Gastrocnemius medialis (tissue), 4 donors: ENCODE measurements around the gene KCNC4. TPM values are rescaled to one million over a fixed set of nuclear protein-coding genes. Genes with fewer than 3 reads are reported as not detected.

Experiments used
- ATAC-seq, 2 donors: fragments of 150-250 bp; one replicate each; pipeline ENCODE4 v1.9.1; 2016
- DNase-seq, 2 donors: peaks; one replicate each; pipeline ENCODE4 v3.0.0-alpha.2; 2019
- H3K27ac ChIP-seq, 4 donors: fragments of 200-600 bp; sonication (generic); 1 replicate in 1 of 4; 2 replicates in 3 of 4; pipeline ENCODE4 v1.5.1; 2016 to 2018; ENCODE audit warnings: mild to moderate bottlenecking in 2 of 4, moderate library complexity in 1 of 4
- H3K27me3 ChIP-seq, 3 donors: fragments of 200-600 bp; sonication (generic) in 2 of 3; 1 replicate in 1 of 3; 2 replicates in 2 of 3; pipeline versions ENCODE4 v1.5.1 to v1.6.0; 2016 to 2019; ENCODE audit warnings: mild to moderate bottlenecking in 1 of 3, moderate library complexity in 1 of 3
- H3K36me3 ChIP-seq, 2 donors: fragments of 200-600 bp; sonication (generic) in 1 of 2; one replicate each; pipeline ENCODE4 v1.5.1; 2017 to 2018
- H3K4me1 ChIP-seq, 2 donors: fragments of 200-600 bp; sonication (generic) in 1 of 2; one replicate each; pipeline ENCODE4 v1.5.1; 2016 to 2017; ENCODE audit warnings: mild to moderate bottlenecking in 2 of 2
- H3K4me3 ChIP-seq, 4 donors: fragments of 200-600 bp; sonication (generic) in 3 of 4; 1 replicate in 1 of 4; 2 replicates in 3 of 4; pipeline ENCODE4 v1.5.1; 2016 to 2019; ENCODE audit warnings: mild to moderate bottlenecking in 2 of 4
- H3K9me3 ChIP-seq, 3 donors: fragments of 200-600 bp; sonication (generic) in 2 of 3; 1 replicate in 1 of 3; 2 replicates in 2 of 3; pipeline ENCODE4 v1.5.1; 2016 to 2019
- CTCF ChIP-seq, 5 experiments: fragments of 450-650 bp in 3 of 5; fragments of 200-600 bp in 2 of 5; sonication (generic) in 2 of 5; IDR thresholded peaks in 4 of 5; conservative IDR thresholded peaks in 1 of 5; 1 replicate in 4 of 5; 2 replicates in 1 of 5; pipeline ENCODE4 v1.5.1; 2016 to 2019; ENCODE audit warnings: antibody characterized with exemption in 5 of 5, mild to moderate bottlenecking in 3 of 5, moderate library complexity in 3 of 5
- POLR2A ChIP-seq, 2 donors: fragments of 450-650 bp; IDR thresholded peaks; one replicate each; pipeline ENCODE4 v1.6.1; 2017; ENCODE audit warnings: antibody characterized with exemption in 2 of 2, mild to moderate bottlenecking in 2 of 2, moderate library complexity in 2 of 2
- in situ Hi-C, 4 donors: fragments of 200-750 bp; cut with MboI; loops; one replicate each; pipeline versions ENCODE4 v1.15.0 to v1.8.0; 2017; ENCODE audit warnings: low sequenced_read_pairs in 4 of 4
- intact Hi-C: fragments of 100-400 bp; cut with DNase I; formaldehyde crosslinking; loops from one replicate; pipeline ENCODE4 v1.15.1; 2023; ENCODE audit warnings: low total_unique reads
- total RNA-seq, 4 donors: library from RNA; depleted of rRNA; stranded (reverse); fragments of >200 nt; gene quantifications; one replicate each; pipeline versions ENCODE4 v1.1.0 to v1.2.3, GENCODE V29; 2016

KCNC4 gene
- total RNA-seq, 4 donors from 2014 or later: 3.1 to 9.1 (median 4.1) TPM

- Histone ChIP-seq H3K27ac (peak overlapping the region in 3 of 4 donors; percentile 15 to 68 (median 52)), H3K4me3 (no peak overlapping the region), H3K9me3 (no peaks in the 10 kb centered on the region), H3K4me1 (no peaks in the 10 kb centered on the region), H3K36me3 (no peaks in the 10 kb centered on the region), H3K27me3 (no peaks in the 10 kb centered on the region)
- DNase-seq (peak; percentile 19 to 67), ATAC-seq (peak; percentile 82 to 90)
- intact Hi-C loops: no loop called here
- in situ Hi-C loops: no loop called here
- no peak for TF ChIP-seq POLR2A (IDR thresholded peaks at IDR 0.05)
- no peak for TF ChIP-seq CTCF (IDR thresholded peaks at IDR 0.05 in 4 of 5, conservative IDR thresholded peaks at IDR 0.05 in 1 of 5)
Observed at GRCh38 chr1:110229348-110230001, 19.4 kb downstream of the KCNC4 start.

- ATAC-seq (no peak), DNase-seq (no peak)
- no peak overlapping the region for H3K4me3 ChIP-seq
- no peaks in the 10 kb centered on the region for H3K36me3 ChIP-seq
- no peaks in the 10 kb centered on the region for H3K4me1 ChIP-seq
- peak overlapping the region in 1 of 4 donors; percentile 68 for H3K27ac ChIP-seq
- no peaks in the 10 kb centered on the region for H3K9me3 ChIP-seq
- in situ Hi-C loops (no loop called here), intact Hi-C loops (no loop called here)
- H3K27me3 ChIP-seq: no peaks in the 10 kb centered on the region
- TF ChIP-seq CTCF (IDR thresholded peaks at IDR 0.05 in 4 of 5, conservative IDR thresholded peaks at IDR 0.05 in 1 of 5): no peak
- TF ChIP-seq POLR2A (IDR thresholded peaks at IDR 0.05): no peak
Observed at GRCh38 chr1:110230381-110231199, 20.5 kb downstream of the KCNC4 start.

- TF ChIP-seq POLR2A (IDR thresholded peaks at IDR 0.05): no peak
- TF ChIP-seq CTCF (IDR thresholded peaks at IDR 0.05 in 4 of 5, conservative IDR thresholded peaks at IDR 0.05 in 1 of 5): no peak
- H3K4me1 ChIP-seq: no peaks in the 10 kb centered on the region
- no peak overlapping the region for H3K4me3 ChIP-seq
- in situ Hi-C loops: no loop called here
- no peak for ATAC-seq
- DNase-seq: no peak
- intact Hi-C loops: no loop called here
- no peak overlapping the region for H3K27ac ChIP-seq
- H3K27me3 ChIP-seq: no peaks in the 10 kb centered on the region
- H3K36me3 ChIP-seq: no peaks in the 10 kb centered on the region
- no peaks in the 10 kb centered on the region for H3K9me3 ChIP-seq
Observed at GRCh38 chr1:110233861-110234260, 23.7 kb downstream of the KCNC4 start.

- ATAC-seq: no peak
- peak overlapping the region in 1 of 4 donors; percentile 45 for H3K27ac ChIP-seq
- no peaks in the 10 kb centered on the region for H3K27me3 ChIP-seq
- no peak overlapping the region for H3K4me3 ChIP-seq
- no peak for DNase-seq
- H3K9me3 ChIP-seq: no peaks in the 10 kb centered on the region
- TF ChIP-seq POLR2A (IDR thresholded peaks at IDR 0.05): no peak
- TF ChIP-seq CTCF (IDR thresholded peaks at IDR 0.05 in 4 of 5, conservative IDR thresholded peaks at IDR 0.05 in 1 of 5): no peak
- H3K4me1 ChIP-seq: peaks cover 0 to 4% of the 10 kb centered on the region in 2 donors
- in situ Hi-C loops: no loop called here
- intact Hi-C loops: no loop called here
- H3K36me3 ChIP-seq: no peaks in the 10 kb centered on the region
Observed at GRCh38 chr1:110234691-110235090, 24.6 kb downstream of the KCNC4 start.
